Panc1 (cell line): ENCODE measurements around the gene RNF144A. TPM values are rescaled to one million over a fixed set of nuclear protein-coding genes. Genes with fewer than 3 reads are reported as not detected.

Experiments
- ATAC-seq: fragments of 200-7000 bp; cut with Tn5 transposase; 2 replicates; pipeline ENCODE4 v1.9.1; 2020; ENCODE audit warnings: mild to moderate bottlenecking, moderate library complexity
- BruUV-seq: library from RNA; stranded (reverse); fragments of 400-500 nt; replicated peaks from 2 replicates; lab custom pipeline; 2021; lab: Mats Ljungman, UMichigan
- CTCF ChIA-PET: fragments of 300-600 bp; sonication (Branson Sonifier 250); formaldehyde crosslinking; loops from one replicate; lab custom pipeline; 2022; ENCODE audit warnings: antibody characterized with exemption; lab: Charles Lee
- POLR2A ChIA-PET: fragments of 300-600 bp; sonication (Branson Sonifier 250); formaldehyde crosslinking; loops from one replicate; lab custom pipeline; 2022; ENCODE audit warnings: antibody characterized with exemption; lab: Charles Lee
- DNase-seq: peaks from one replicate; pipeline ENCODE4 v3.0.0-alpha.2; 2010; ENCODE audit warnings: low read depth, low spot score
- H3K27ac ChIP-seq: 2 replicates; pipeline ENCODE4 v1.5.1; 2011; ENCODE audit warnings: mild to moderate bottlenecking, low read length, inconsistent platforms
- H3K27me3 ChIP-seq: fragments of 200-500 bp; sonication (Bioruptor generic); 2 replicates; pipeline ENCODE4 v1.6.0; 2014; ENCODE audit warnings: low read length, inconsistent platforms; ENCODE audit not compliant: control insufficient read depth, insufficient read depth
- H3K36me3 ChIP-seq: fragments of 200-500 bp; sonication (Bioruptor generic); 2 replicates; pipeline ENCODE4 v1.5.1; 2014; ENCODE audit warnings: inconsistent platforms, mild to moderate bottlenecking, low read length, moderate library complexity; ENCODE audit not compliant: control insufficient read depth, insufficient read depth
- H3K4me1 ChIP-seq: 2 replicates; pipeline ENCODE4 v1.5.1; 2011; ENCODE audit warnings: inconsistent platforms, mild to moderate bottlenecking, low read length, moderate library complexity; ENCODE audit not compliant: control insufficient read depth, insufficient read depth
- H3K4me3 ChIP-seq, 2 experiments: 2 replicates each; pipeline ENCODE4 v1.5.1; 2011 to 2012; ENCODE audit warnings: low read depth in 2 of 2, low read length in 2 of 2, mild to moderate bottlenecking in 2 of 2, inconsistent platforms in 1 of 2, moderate library complexity in 1 of 2
- H3K9me3 ChIP-seq: fragments of 200-500 bp; sonication (Bioruptor generic); 2 replicates; pipeline ENCODE4 v1.5.1; 2014; ENCODE audit warnings: low read depth, mild to moderate bottlenecking, inconsistent platforms, low read length, moderate library complexity; ENCODE audit not compliant: control insufficient read depth, insufficient read depth
- CTCF ChIP-seq: fragments of 450-650 bp; IDR thresholded peaks from 2 replicates; pipeline ENCODE4 v1.5.1; 2017; ENCODE audit warnings: mild to moderate bottlenecking
- POLR2AphosphoS5 ChIP-seq: IDR thresholded peaks from 2 replicates; pipeline ENCODE4 v1.6.1; 2012; ENCODE audit warnings: mild to moderate bottlenecking, low read depth, low read length, moderate library complexity
- REST ChIP-seq, 2 experiments: IDR thresholded peaks; 2 replicates each; pipeline ENCODE4 v1.6.1; 2011 to 2012; ENCODE audit warnings: low read depth in 2 of 2, control low read depth in 1 of 2, low read length in 1 of 2, mild to moderate bottlenecking in 1 of 2, moderate library complexity in 1 of 2; ENCODE audit not compliant: insufficient read depth in 1 of 2
- SIN3A ChIP-seq: IDR thresholded peaks from 2 replicates; pipeline ENCODE4 v1.6.1; 2012; ENCODE audit warnings: low read depth, mild to moderate bottlenecking, low read length, moderate library complexity, borderline replicate concordance; ENCODE audit not compliant: insufficient read depth
- TCF7L2 ChIP-seq: IDR thresholded peaks from 2 replicates; pipeline ENCODE4 v1.6.1; 2011; ENCODE audit warnings: mild to moderate bottlenecking, low read depth, low read length, inconsistent platforms
- in situ Hi-C: cut with HindIII; loops from 2 replicates; pipeline ENCODE4 v1.10.0; 2016; ENCODE audit warnings: low sequenced_read_pairs, low pct_unique_long_range_greater_than_20kb
- intact Hi-C: fragments of 100-400 bp; cut with micrococcal nuclease; formaldehyde crosslinking; loops from one replicate; pipeline ENCODE4 v1.10.0; 2022; ENCODE audit not compliant: unreplicated experiment
- total RNA-seq: library from RNA; stranded (reverse); gene quantifications from one replicate; pipeline ENCODE4 v1.2.1, GENCODE V29; 2021; ENCODE audit not compliant: unreplicated experiment

Gene RNF144A
- total RNA-seq, 1 experiment from 2014 or later: 5.4 TPM

GRCh38 chr2:6944555-6944954, 27.3 kb downstream of the RNF144A start:
- no peaks in the 10 kb centered on the region for H3K9me3 ChIP-seq
- H3K4me3 ChIP-seq: no peak overlapping the region
- TF ChIP-seq SIN3A (no peak), REST (IDR thresholded peaks at IDR 0.05; ENCODE audit: insufficient read depth in 1 of 2, low read depth in 2 of 2, low read length in 1 of 2) (no peak), POLR2AphosphoS5 (no peak), CTCF (no peak), TCF7L2 (no peak)
- intact Hi-C loops (no loop called here), in situ Hi-C loops (no loop called here)
- no TSS peak for BruUV-seq
- H3K36me3 ChIP-seq: no peaks in the 10 kb centered on the region
- DNase-seq (no peak), ATAC-seq (no peak)
- no peaks in the 10 kb centered on the region for H3K27me3 ChIP-seq
- CTCF ChIA-PET: no interaction called here
- H3K27ac ChIP-seq: no peak overlapping the region
- POLR2A ChIA-PET: no interaction called here
- no peaks in the 10 kb centered on the region for H3K4me1 ChIP-seq

- intact Hi-C loops (no loop called here), in situ Hi-C loops (no loop called here)
- ChIA-PET POLR2A (no interaction called here), CTCF (no interaction called here)
- no peaks in the 10 kb centered on the region for H3K36me3 ChIP-seq
- TF ChIP-seq CTCF: no peak
- no peak for TF ChIP-seq TCF7L2
- TF ChIP-seq REST (IDR thresholded peaks at IDR 0.05; ENCODE audit: insufficient read depth in 1 of 2, low read depth in 2 of 2, low read length in 1 of 2): no peak
- TF ChIP-seq SIN3A: no peak
- TF ChIP-seq POLR2AphosphoS5: no peak
- ATAC-seq (no peak), DNase-seq (no peak)
- BruUV-seq: no TSS peak
- H3K4me1 ChIP-seq: no peaks in the 10 kb centered on the region
- no peaks in the 10 kb centered on the region for H3K9me3 ChIP-seq
- H3K27me3 ChIP-seq: no peaks in the 10 kb centered on the region
- H3K4me3 ChIP-seq: no peak overlapping the region
- H3K27ac ChIP-seq: no peak overlapping the region
These were observed 28.0 kb downstream of the RNF144A start for GRCh38 chr2:6945087-6945813.
